Measurements from ENCODE around the gene WDR47.

The WDR47 gene

DNA sequence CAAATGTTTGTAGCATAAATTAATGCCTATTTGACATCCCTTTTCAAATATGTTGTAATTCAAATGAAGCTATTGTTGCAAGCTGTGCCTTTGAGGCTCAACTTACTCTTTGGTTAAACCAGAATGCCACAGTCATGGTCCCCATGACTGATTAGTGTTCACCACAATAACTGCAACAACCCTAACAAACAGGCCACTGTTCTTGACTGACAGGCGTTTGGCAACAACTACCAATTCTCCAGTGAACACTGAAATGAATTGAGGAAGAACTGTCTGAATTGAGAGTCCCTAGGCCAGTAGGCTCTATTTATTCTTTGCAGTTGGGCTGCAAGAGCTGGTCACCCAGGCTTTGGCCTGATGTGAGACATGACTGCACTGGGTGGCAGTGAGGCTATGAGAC lies 42.0 kb upstream of the WDR47 start:
- no peak overlapping the region for H3K4me3 ChIP-seq (ENCODE audit: low read depth, low read length)
- TF ChIP-seq, protein P1, sequence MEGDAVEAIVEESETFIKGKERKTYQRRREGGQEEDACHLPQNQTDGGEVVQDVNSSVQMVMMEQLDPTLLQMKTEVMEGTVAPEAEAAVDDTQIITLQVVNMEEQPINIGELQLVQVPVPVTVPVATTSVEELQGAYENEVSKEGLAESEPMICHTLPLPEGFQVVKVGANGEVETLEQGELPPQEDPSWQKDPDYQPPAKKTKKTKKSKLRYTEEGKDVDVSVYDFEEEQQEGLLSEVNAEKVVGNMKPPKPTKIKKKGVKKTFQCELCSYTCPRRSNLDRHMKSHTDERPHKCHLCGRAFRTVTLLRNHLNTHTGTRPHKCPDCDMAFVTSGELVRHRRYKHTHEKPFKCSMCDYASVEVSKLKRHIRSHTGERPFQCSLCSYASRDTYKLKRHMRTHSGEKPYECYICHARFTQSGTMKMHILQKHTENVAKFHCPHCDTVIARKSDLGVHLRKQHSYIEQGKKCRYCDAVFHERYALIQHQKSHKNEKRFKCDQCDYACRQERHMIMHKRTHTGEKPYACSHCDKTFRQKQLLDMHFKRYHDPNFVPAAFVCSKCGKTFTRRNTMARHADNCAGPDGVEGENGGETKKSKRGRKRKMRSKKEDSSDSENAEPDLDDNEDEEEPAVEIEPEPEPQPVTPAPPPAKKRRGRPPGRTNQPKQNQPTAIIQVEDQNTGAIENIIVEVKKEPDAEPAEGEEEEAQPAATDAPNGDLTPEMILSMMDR (IDR thresholded peaks at IDR 0.05; ENCODE audit: low read depth, low read length), result no peak

DNA sequence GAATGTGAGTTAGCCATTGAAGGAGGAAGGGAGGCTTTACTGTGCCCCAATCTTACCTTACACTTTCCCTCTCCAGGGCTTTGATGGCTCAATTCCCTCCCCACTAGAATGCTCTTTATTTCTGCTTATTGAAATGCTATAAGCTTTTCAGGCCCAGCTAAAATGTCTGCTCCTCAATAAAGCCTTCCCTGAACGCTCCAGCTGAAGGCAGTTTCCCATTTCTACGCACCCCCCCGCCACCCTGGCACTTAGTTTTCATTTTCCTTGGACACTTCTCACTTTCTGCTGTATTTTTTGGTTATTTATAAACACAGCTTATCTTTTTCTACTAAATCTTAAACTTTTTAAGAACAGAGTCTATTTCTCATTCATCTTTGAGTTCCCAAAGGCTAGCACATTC lies 41.6 kb upstream of the WDR47 start:
- TF ChIP-seq, protein P1 (IDR thresholded peaks at IDR 0.05; ENCODE audit: low read depth, low read length), result no peak

DNA sequence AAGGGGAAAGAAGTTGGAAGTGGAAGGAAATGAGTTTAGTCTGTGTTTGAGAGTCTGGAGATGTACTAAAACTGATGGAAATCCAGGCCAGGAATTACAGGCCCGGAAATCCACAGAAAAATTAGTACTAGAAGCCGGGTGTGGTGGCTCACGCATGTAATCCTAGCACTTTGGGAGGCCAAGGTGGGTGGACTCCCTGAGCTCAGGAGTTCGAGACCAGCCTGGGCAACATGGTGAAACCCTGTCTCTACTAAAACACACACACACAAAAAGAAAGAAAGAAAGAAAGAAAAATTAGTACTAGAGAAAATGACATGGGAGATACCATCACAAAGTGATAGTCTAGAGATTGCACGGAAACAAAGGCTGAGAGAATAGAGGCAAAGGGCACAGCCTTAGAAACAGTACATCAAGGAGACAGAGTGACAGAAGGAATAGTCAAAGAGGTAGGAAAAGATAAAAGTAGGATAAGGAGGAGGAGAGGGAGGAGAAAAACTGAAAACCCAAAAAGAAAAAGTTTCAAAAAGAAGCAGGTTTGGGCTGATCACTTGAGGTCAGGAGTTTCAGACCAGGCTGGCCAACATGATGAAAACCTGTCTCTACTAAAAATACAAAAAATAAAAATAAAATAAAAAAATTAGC lies 38.7 kb upstream of the WDR47 start:
- H3K4me3 ChIP-seq (ENCODE audit: low read depth, low read length), result no peak overlapping the region
- TF ChIP-seq, protein P1 (IDR thresholded peaks at IDR 0.05; ENCODE audit: low read depth, low read length), result no peak

More for the DNA sequence above, 41.6 kb upstream of the WDR47 start:
- no peak overlapping the region for H3K4me3 ChIP-seq (ENCODE audit: low read depth, low read length)

DNA sequence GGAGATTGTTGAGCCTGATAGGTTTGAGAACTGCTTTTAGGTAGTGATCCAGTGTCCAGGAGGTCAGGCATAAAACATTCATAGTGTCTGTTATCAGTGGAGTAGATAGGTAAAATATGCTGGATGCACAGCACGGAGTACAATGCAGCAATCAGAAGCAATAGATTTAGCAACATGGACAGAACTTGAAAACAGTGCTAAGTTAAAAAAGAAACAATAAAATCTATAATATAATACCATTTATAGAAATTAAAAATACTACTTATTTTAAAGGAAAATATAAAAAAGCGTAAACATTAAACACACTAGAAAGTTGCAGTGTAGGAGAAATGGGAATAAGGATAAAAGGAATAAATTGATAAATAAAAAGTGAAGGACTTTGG lies 37.3 kb upstream of the WDR47 start:
- H3K4me3 ChIP-seq (ENCODE audit: low read depth, low read length), result no peak overlapping the region
- TF ChIP-seq, protein P1 (IDR thresholded peaks at IDR 0.05; ENCODE audit: low read depth, low read length), result no peak

DNA sequence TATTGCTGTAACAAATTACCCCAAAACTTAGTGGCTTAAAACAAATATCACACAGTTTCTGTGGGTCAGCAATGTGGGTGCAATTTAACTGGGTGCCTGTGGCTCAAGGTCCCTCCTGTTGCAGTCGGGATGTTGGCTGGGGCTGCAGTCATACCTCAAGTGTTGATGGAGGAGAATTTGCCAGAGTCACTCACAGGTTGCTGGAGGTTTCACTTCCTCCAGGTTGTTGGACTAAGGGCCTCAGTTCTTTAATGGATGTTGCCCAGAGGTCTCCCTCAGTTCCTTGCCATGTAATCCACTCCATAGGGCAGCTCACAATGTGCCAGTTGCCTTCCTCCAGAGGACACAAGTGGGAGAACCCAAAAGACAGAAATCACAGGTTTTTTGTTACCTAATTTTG lies 36.4 kb upstream of the WDR47 start:
- H3K4me3 ChIP-seq (ENCODE audit: low read depth, low read length), result no peak overlapping the region
- TF ChIP-seq, protein P1 (IDR thresholded peaks at IDR 0.05; ENCODE audit: low read depth, low read length), result no peak

DNA sequence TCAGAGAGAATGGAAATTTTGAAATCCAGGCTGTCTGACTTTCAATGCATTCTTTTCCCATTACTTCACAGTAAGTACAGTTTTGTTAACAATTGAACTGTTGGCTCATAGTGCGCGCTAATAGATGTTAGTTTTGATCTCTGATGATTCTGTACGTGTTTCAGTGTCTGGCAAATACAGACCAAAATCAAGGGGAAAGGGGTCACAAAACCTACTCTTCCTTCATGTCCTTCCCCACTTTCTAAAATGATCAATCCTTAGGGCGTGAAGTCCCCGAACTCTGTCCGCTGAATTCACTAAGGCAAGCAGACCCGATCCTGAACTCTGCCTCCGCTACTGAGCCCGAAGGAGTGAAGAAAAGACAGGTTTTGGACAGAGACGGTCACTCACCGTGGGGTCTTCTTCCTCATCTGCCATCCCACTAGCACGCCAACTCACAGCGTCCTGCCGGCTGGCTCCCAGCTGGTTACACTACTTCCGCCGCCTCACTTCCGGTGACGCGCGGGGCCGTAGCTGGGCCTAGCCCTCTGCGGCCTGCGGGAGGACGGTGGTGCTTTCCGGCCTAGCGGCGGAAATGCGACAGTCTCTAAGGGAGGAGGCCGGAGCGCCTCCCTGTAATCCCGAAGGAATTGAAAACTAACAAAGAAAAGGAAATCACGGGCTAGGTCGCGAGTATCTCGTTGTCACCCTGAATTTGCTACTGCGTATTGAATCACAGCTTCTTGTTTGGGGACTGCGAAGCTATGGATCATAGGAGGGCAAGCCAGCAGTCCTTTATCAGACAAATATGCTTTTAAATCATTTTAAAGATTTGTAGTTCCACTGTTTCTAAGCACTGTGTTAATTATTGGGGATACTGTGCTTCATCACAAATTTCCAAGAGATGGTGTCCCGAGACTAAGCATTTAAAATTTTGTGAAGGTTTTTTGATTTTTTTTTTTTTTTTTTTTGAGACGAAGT lies 33.9 kb upstream of the WDR47 start, which contains the start of gene TAF13:
TSS of gene TAF13 (minus strand) at position 473 of the 960 bp plus-strand sequence. CDS start at position 417, 56 bp downstream.
- peak within 1 kb of the TSS; percentile 99 for H3K4me3 ChIP-seq (ENCODE audit: low read depth, low read length)
- TF ChIP-seq, protein P1 (IDR thresholded peaks at IDR 0.05; ENCODE audit: low read depth, low read length), result 0 out of 2 replicates have a peak, but pooled peaks have one; percentile 12

DNA sequence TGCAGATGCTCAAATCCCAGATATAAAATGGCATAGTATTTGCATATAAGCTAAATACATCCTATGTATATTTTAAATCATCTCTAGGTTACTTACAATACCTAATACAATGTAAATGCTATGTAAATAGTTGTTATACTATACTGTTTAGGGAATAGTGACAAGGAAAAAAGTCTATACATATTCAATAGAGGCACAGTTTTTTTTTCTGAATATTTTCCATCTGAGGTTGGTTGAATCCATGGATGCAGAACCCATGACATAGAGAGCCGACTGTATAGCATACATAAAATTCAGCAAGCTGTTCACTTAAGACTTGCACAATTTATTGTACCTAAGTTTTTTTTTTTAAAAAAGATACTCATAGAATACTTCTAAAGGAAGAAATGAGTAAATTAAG lies 27.4 kb upstream of the WDR47 start:
- TF ChIP-seq, protein P1 (IDR thresholded peaks at IDR 0.05; ENCODE audit: low read depth, low read length), result no peak
- no peak overlapping the region for H3K4me3 ChIP-seq (ENCODE audit: low read depth, low read length)
